H7 (cell line): ENCODE data around the gene MSI2. TPM values are rescaled to one million over a fixed set of nuclear protein-coding genes. Genes with fewer than 3 reads are reported as not detected.

Experiments used
- DNase-seq: peaks from one replicate; pipeline ENCODE4 v3.0.0; 2012
- H3K27me3 ChIP-seq: 2 replicates; pipeline ENCODE4 v1.6.0; 2011; ENCODE audit warnings: mild to moderate bottlenecking, low read length; ENCODE audit not compliant: control insufficient read depth, insufficient read depth
- H3K36me3 ChIP-seq: replicated peaks from 2 replicates; pipeline ENCODE4 v1.5.1; 2011; ENCODE audit warnings: low read length; ENCODE audit not compliant: control insufficient read depth, insufficient read depth
- H3K4me3 ChIP-seq: 2 replicates; pipeline ENCODE4 v1.5.1; 2011; ENCODE audit warnings: low read depth, mild to moderate bottlenecking, control low read depth, low read length, moderate library complexity; ENCODE audit not compliant: insufficient read depth
- total RNA-seq: library from RNA; depleted of rRNA; stranded (reverse); fragments of >200 nt; shearing (Covaris generic); gene quantifications from 2 replicates; pipeline ENCODE4 v1.2.3, GENCODE V29; 2014

MSI2 gene
- total RNA-seq, 1 experiment from 2014 or later = 31.0 TPM

- Histone ChIP-seq H3K4me3 (no peak overlapping the region), H3K27me3 (no peaks in the 10 kb centered on the region)
- DNase-seq = no peak
Observed at GRCh38 chr17:57572062-57572461, 315.7 kb downstream of the MSI2 start.

GRCh38 chr17:57572600-57572999, 316.3 kb downstream of the MSI2 start:
- Histone ChIP-seq H3K4me3 (no peak overlapping the region), H3K27me3 (no peaks in the 10 kb centered on the region), H3K36me3 (no peaks in the 10 kb centered on the region)
- DNase-seq = no peak

More at GRCh38 chr17:57572062-57572461, 315.7 kb downstream of the MSI2 start:
- no peaks in the 10 kb centered on the region for H3K36me3 ChIP-seq

- H3K27me3 ChIP-seq = no peaks in the 10 kb centered on the region
- H3K36me3 ChIP-seq = no peaks in the 10 kb centered on the region
- no peak overlapping the region for H3K4me3 ChIP-seq
- DNase-seq = no peak
Observed at GRCh38 chr17:57574040-57574513, 317.8 kb downstream of the MSI2 start.

GRCh38 chr17:57576744-57577143, 320.4 kb downstream of the MSI2 start:
- Histone ChIP-seq H3K27me3 (no peaks in the 10 kb centered on the region), H3K4me3 (no peak overlapping the region)
- no peak for DNase-seq

GRCh38 chr17:57577751-57578607, 321.7 kb downstream of the MSI2 start:
- Histone ChIP-seq H3K36me3 (no peaks in the 10 kb centered on the region), H3K27me3 (no peaks in the 10 kb centered on the region), H3K4me3 (no peak overlapping the region)
- DNase-seq = peak; percentile 66

More at GRCh38 chr17:57576744-57577143, 320.4 kb downstream of the MSI2 start:
- H3K36me3 ChIP-seq = no peaks in the 10 kb centered on the region

GRCh38 chr17:57578608-57579225, 322.4 kb downstream of the MSI2 start:
- no peak overlapping the region for H3K4me3 ChIP-seq
- H3K27me3 ChIP-seq = no peaks in the 10 kb centered on the region
- no peaks in the 10 kb centered on the region for H3K36me3 ChIP-seq
- DNase-seq = no peak

GRCh38 chr17:57579245-57579644, 322.9 kb downstream of the MSI2 start:
- no peak for DNase-seq
- Histone ChIP-seq H3K4me3 (no peak overlapping the region), H3K36me3 (no peaks in the 10 kb centered on the region), H3K27me3 (no peaks in the 10 kb centered on the region)

GRCh38 chr17:57580055-57580739, 323.9 kb downstream of the MSI2 start:
- peak; percentile 35 for DNase-seq
- H3K36me3 ChIP-seq = no peaks in the 10 kb centered on the region
- no peak overlapping the region for H3K4me3 ChIP-seq
- H3K27me3 ChIP-seq = no peaks in the 10 kb centered on the region

GRCh38 chr17:57582881-57583756, 326.8 kb downstream of the MSI2 start:
- no peak for DNase-seq
- H3K4me3 ChIP-seq = no peak overlapping the region
- no peaks in the 10 kb centered on the region for H3K36me3 ChIP-seq
- no peaks in the 10 kb centered on the region for H3K27me3 ChIP-seq

- H3K4me3 ChIP-seq = no peak overlapping the region
Observed at GRCh38 chr17:57584050-57584551, 327.8 kb downstream of the MSI2 start.

GRCh38 chr17:57585341-57586195, 329.2 kb downstream of the MSI2 start:
- no peaks in the 10 kb centered on the region for H3K36me3 ChIP-seq
- H3K4me3 ChIP-seq = no peak overlapping the region
- DNase-seq = no peak
- no peaks in the 10 kb centered on the region for H3K27me3 ChIP-seq

More at GRCh38 chr17:57584050-57584551, 327.8 kb downstream of the MSI2 start:
- peak; percentile 79 for DNase-seq
- Histone ChIP-seq H3K36me3 (no peaks in the 10 kb centered on the region), H3K27me3 (no peaks in the 10 kb centered on the region)

GRCh38 chr17:57586196-57586740, 329.9 kb downstream of the MSI2 start:
- no peak for DNase-seq
- no peak overlapping the region for H3K4me3 ChIP-seq
- H3K36me3 ChIP-seq = no peaks in the 10 kb centered on the region
- no peaks in the 10 kb centered on the region for H3K27me3 ChIP-seq

GRCh38 chr17:57586742-57587141, 330.4 kb downstream of the MSI2 start:
- DNase-seq = no peak
- H3K27me3 ChIP-seq = no peaks in the 10 kb centered on the region

More at GRCh38 chr17:57586742-57587141, 330.4 kb downstream of the MSI2 start:
- no peak overlapping the region for H3K4me3 ChIP-seq
- H3K36me3 ChIP-seq = no peaks in the 10 kb centered on the region
